K562 (cell line): ENCODE measurements around the gene BLTP3A. TPM values are rescaled to one million over a fixed set of nuclear protein-coding genes. Genes with fewer than 3 reads are reported as not detected.

Experiments used
- BRCA1 ChIP-seq, 2 experiments: fragments of 450-650 bp in 1 of 2; sonication (generic) in 1 of 2; formaldehyde crosslinking in 1 of 2; IDR thresholded peaks; 2 replicates each; pipeline versions ENCODE4 v1.5.0 to v1.6.1; 2017 to 2020; ENCODE audit warnings: mild to moderate bottlenecking in 1 of 2, missing genetic modification reagents in 1 of 2
- FOXM1 ChIP-seq, 2 experiments: fragments of 450-650 bp in 1 of 2; sonication (generic) in 1 of 2; formaldehyde crosslinking in 1 of 2; IDR thresholded peaks; 2 replicates each; pipeline versions ENCODE4 v1.6.1 to v1.9.0; 2017 to 2022; ENCODE audit warnings: low read depth in 2 of 2, mild to moderate bottlenecking in 2 of 2, missing genetic modification reagents in 1 of 2, moderate library complexity in 1 of 2
- HCFC1 ChIP-seq: IDR thresholded peaks from 2 replicates; pipeline ENCODE4 v1.6.1; 2012; ENCODE audit warnings: low read depth, low read length, improper control_type of control experiment
- HNRNPLL ChIP-seq: fragments of 200-400 bp; formaldehyde crosslinking; IDR thresholded peaks from 2 replicates; pipeline ENCODE4 v1.6.1; 2017; ENCODE audit warnings: low read length, low read depth, mild to moderate bottlenecking; ENCODE audit not compliant: poor library complexity, severe bottlenecking
- HOMEZ ChIP-seq: fragments of 250-450 bp; sonication (Bioruptor Pico); IDR thresholded peaks from 2 replicates; pipeline ENCODE4 v1.4.0; 2020; ENCODE audit warnings: mild to moderate bottlenecking, moderate library complexity
- MAFK ChIP-seq: IDR thresholded peaks from 2 replicates; pipeline ENCODE4 v1.6.1; 2011; ENCODE audit warnings: low read length, improper control_type of control experiment
- MAZ ChIP-seq, 2 experiments: fragments of 450-650 bp in 1 of 2; sonication (generic) in 1 of 2; formaldehyde crosslinking; IDR thresholded peaks in 1 of 2; conservative IDR thresholded peaks in 1 of 2; 2 replicates each; pipeline versions ENCODE4 v1.4.0 to v1.5.0; 2020; ENCODE audit warnings: mild to moderate bottlenecking in 1 of 2, missing genetic modification reagents in 1 of 2
- PHF8 ChIP-seq: fragments of 200-600 bp; sonication (generic); IDR thresholded peaks from 2 replicates; pipeline ENCODE4 v1.6.1; 2012; ENCODE audit warnings: mixed run types, mild to moderate bottlenecking, inconsistent platforms, low read length, moderate library complexity, borderline replicate concordance
- POLR2AphosphoS5 ChIP-seq: IDR thresholded peaks from 2 replicates; pipeline ENCODE4 v1.6.1; 2011; ENCODE audit warnings: mild to moderate bottlenecking, low read depth, low read length, moderate library complexity; ENCODE audit not compliant: control insufficient read depth, insufficient read depth
- RBM22 ChIP-seq: fragments of 200-400 bp; formaldehyde crosslinking; IDR thresholded peaks from 2 replicates; pipeline ENCODE4 v1.6.1; 2018; ENCODE audit warnings: low read length, low read depth; ENCODE audit not compliant: poor library complexity, severe bottlenecking
- SP1 ChIP-seq: sonication (generic); formaldehyde crosslinking; IDR thresholded peaks from 2 replicates; pipeline ENCODE4 v1.8.1; 2022; ENCODE audit warnings: mild to moderate bottlenecking, missing genetic modification reagents
- SRSF7 ChIP-seq: fragments of 200-400 bp; formaldehyde crosslinking; optimal IDR thresholded peaks from 2 replicates; pipeline ENCODE3; 2017; ENCODE audit warnings: mild to moderate bottlenecking, low read depth, low read length
- THRAP3 ChIP-seq: fragments of 450-650 bp; IDR thresholded peaks from 2 replicates; pipeline ENCODE4 v1.6.1; 2016; ENCODE audit warnings: mild to moderate bottlenecking, inconsistent platforms, borderline replicate concordance
- TOE1 ChIP-seq, 2 experiments: fragments of 450-650 bp in 1 of 2; sonication (generic) in 1 of 2; formaldehyde crosslinking in 1 of 2; IDR thresholded peaks; 2 replicates each; pipeline versions ENCODE4 v1.7.1 to v1.8.0; 2016 to 2022; ENCODE audit warnings: borderline replicate concordance in 2 of 2, mild to moderate bottlenecking in 2 of 2, antibody characterized with exemption in 1 of 2, inconsistent platforms in 1 of 2, low read depth in 1 of 2, missing genetic modification reagents in 1 of 2, moderate library complexity in 1 of 2
- TRIM28 ChIP-seq: fragments of 450-650 bp; IDR thresholded peaks from 2 replicates; pipeline ENCODE4 v1.6.1; 2017
- ZBTB49 ChIP-seq: sonication (generic); formaldehyde crosslinking; IDR thresholded peaks from 2 replicates; pipeline ENCODE4 v1.8.0; 2022; ENCODE audit warnings: missing genetic modification reagents, mild to moderate bottlenecking, borderline replicate concordance
- polyA plus RNA-seq, 8 experiments: library from polyadenylated mRNA; depleted of rRNA in 4 of 8; stranded (reverse) in 5 of 8; unstranded in 3 of 8; fragments of >200 nt; fragmentation: Nextera tagmentation in 2 of 8; fragmentation: Illumina TruSeq in 1 of 8; extraction: Ambion mirVana in 2 of 8; extraction: Trizol in 1 of 8; gene quantifications; 2 replicates each; pipeline versions ENCODE4 v1.2.1 to v1.2.3, GENCODE V29; 2011 to 2014; ENCODE audit warnings: inconsistent platforms in 1 of 8, missing spikeins in 1 of 8
- total RNA-seq, 7 experiments: library from RNA; depleted of rRNA in 6 of 7; stranded (reverse); fragments of >200 nt in 6 of 7; fragmentation: Illumina TruSeq in 2 of 7; extraction: Trizol in 2 of 7; gene quantifications; 2 replicates each; pipeline versions ENCODE4 v1.2.1 to v1.2.3, GENCODE V29; 2011 to 2021; ENCODE audit warnings: low replicate concordance in 1 of 7
- TF ChIP-seq, protein P1 (sequence below): fragments of 250-450 bp; sonication (Bioruptor Pico); IDR thresholded peaks from 2 replicates; pipeline ENCODE4 v1.5.1; 2021; ENCODE audit warnings: mild to moderate bottlenecking

The BLTP3A gene
- total and polyA plus RNA-seq, 9 of the 15 experiments (the other 6 are each of a cell fraction or from before 2014, with no cell fraction given) = 7.5 to 34.6 (median 15.5) TPM

DNA sequence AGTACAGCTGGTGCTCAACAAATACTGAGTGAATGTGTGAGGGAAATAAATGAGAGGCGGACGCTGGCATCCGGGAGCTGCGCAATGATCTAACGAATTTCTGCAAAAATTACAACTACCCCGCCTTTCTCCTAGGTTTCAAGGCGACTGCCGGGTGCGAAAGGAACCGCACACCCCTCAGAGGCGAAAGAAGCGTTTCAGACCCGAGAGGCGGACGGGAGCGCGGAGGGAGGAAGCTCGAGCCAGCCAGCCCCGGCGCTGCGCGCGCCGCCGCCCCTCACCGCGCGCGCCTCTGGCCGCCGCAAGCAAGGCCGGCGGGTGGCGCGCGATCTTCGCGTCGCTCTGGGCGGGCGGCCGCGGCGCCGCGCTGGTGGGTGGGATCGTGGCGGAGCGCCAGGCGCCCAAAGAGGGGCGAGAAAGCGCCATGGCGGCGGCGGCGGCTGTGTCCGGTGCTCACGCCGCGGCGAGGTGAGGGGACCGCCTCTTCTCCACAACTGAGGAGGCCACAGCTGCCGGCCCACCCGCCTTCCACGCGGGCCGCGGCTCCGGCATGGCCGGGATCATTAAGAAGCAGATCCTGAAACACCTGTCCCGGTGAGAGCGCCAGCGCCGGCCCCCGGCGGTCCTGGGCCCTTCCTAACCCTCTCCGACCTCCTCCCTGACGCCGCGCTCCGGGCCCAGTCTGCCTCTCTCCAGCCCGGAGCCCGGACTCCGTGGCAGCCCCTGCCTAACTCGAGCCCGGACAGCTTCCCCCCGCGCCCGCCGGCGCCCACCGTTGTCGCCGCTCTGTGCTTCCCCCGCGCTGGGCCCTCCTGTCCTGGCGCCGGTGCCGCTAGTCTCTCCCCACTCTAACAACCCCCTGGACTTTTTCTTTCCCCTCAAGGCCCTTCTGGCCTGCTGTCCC, at the start of gene BLTP3A (continued):
- TF ChIP-seq TRIM28 (0 out of 2 replicates have a peak, but pooled peaks have one; percentile 34), THRAP3 (no peak), RBM22 (peak; percentile 60), MAZ (CRISPR knock-in tag; conservative IDR thresholded peaks at IDR 0.05 in 1 of 2, IDR thresholded peaks at IDR 0.05 in 1 of 2) (peak in 1 of 2 experiments; percentile 9; a peak in 2 of 4 replicates), MAFK (no peak), HOMEZ (CRISPR knock-in tag) (no peak), HNRNPLL (peak; percentile 60), BRCA1 (IDR thresholded peaks at IDR 0.05) (no peak), BRCA1 (CRISPR knock-in tag; IDR thresholded peaks at IDR 0.05) (no peak), ZBTB49 (CRISPR knock-in tag) (0 out of 2 replicates have a peak, but pooled peaks have one; percentile 54), SP1 (0 out of 2 replicates have a peak, but pooled peaks have one; percentile 11), FOXM1 (IDR thresholded peaks at IDR 0.05; ENCODE audit: low read depth) (0 out of 2 replicates have a peak, but pooled peaks have one; percentile 7), FOXM1 (CRISPR knock-in tag; IDR thresholded peaks at IDR 0.05; ENCODE audit: low read depth) (no peak; the same call in 1 of the 2 replicates), HCFC1 (peak; percentile 54; the same call in 1 of the 2 replicates), POLR2AphosphoS5 (peak; percentile 88), SRSF7 (no peak), PHF8 (peak; percentile 78; the same call in 1 of the 2 replicates), TOE1 (IDR thresholded peaks at IDR 0.05; ENCODE audit: borderline replicate concordance) (no peak; the same call in none of the 2 replicates), TOE1 (CRISPR knock-in tag; IDR thresholded peaks at IDR 0.05; ENCODE audit: borderline replicate concordance, low read depth) (peak; percentile 47; the same call in 1 of the 2 replicates)
- TF ChIP-seq, protein P1, sequence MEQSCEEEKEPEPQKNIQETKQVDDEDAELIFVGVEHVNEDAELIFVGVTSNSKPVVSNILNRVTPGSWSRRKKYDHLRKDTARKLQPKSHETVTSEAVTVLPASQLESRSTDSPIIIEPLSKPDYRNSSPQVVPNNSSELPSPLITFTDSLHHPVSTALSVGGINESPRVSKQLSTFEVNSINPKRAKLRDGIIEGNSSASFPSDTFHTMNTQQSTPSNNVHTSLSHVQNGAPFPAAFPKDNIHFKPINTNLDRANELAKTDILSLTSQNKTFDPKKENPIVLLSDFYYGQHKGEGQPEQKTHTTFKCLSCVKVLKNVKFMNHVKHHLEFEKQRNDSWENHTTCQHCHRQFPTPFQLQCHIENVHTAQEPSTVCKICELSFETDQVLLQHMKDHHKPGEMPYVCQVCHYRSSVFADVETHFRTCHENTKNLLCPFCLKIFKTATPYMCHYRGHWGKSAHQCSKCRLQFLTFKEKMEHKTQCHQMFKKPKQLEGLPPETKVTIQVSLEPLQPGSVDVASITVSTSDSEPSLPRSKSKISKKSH (CRISPR knock-in tag) = no peak
